PC-9 (cell line): Measurements from ENCODE around the gene EXOC2.

Experiments
- CTCF ChIP-seq: fragments of 200-600 bp; sonication (generic); conservative IDR thresholded peaks from 2 replicates; pipeline ENCODE4 v1.6.1; 2017; ENCODE audit warnings: mixed run types, antibody characterized with exemption, mild to moderate bottlenecking, moderate library complexity
- EZH2 ChIP-seq: fragments of 200-600 bp; sonication (generic); IDR thresholded peaks from 2 replicates; pipeline ENCODE4 v1.8.0; 2017; ENCODE audit warnings: antibody characterized with exemption, low read depth

- TF ChIP-seq CTCF (no peak), EZH2 (no peak)
These were observed 42.8 kb downstream of the EXOC2 start for GRCh38 chr6:650098-650497.
